HG03439 (cell line): ENCODE data around the gene TMEM117.

ENCODE experiments used
- ATAC-seq: cut with Tn5 transposase; IDR thresholded peaks from one replicate; pipeline ENCODE4 v1.9.1; 2021; ENCODE audit warnings: mild to moderate bottlenecking, moderate library complexity; ENCODE audit not compliant: unreplicated experiment

Gene TMEM117

GRCh38 chr12:44259890-44260289 is 424.0 kb downstream of the TMEM117 start:
- no peak for ATAC-seq

DNA sequence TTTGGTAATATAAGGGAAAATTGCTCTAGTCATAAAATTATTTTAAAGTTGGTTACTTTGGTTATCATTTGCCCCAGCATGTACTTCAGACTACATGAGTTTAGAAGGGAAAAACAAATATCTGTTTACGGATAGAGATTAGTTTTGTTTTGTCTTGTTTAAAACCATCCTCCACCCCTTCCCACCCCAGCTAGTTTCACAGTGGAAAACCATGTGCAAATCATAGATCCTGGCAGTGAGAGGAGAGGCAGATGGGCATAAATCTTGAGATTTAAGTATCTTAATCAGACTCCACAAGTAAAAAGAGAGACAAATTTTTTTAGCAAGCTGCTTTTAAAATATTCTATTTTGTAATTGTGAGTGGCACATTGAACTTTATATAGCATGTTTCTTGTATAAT is 424.7 kb downstream of the TMEM117 start:
- no peak for ATAC-seq

DNA sequence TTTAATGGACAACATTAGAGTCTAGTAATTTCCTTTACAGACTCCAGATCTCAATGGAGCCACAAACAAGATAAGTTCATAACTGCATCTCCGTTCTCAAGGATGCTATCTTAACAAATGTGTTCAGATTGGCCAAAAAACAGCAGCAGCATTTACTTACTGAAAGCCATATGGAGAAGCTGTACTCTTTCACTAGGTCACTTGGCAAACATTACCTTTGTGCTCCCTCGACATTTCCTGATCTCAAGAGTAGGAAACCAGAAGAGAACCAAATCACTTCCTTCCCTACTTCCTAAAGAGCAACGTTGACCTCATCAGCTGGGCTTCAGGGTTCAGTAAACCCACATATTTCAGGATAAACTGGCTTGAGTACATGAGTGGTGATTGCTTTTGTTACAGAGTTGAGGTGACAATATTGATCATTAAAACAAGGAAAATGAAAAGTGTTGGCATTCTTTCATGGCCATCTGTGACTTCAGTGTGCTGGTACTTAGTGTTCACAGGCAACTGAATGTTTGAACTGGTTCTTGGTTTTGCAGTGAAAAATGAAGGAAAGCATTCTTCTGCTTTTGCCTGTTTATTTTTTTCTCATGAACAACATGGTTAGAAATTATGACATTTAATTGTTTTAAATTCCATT is 449.6 kb downstream of the TMEM117 start:
- ATAC-seq, result no peak

DNA sequence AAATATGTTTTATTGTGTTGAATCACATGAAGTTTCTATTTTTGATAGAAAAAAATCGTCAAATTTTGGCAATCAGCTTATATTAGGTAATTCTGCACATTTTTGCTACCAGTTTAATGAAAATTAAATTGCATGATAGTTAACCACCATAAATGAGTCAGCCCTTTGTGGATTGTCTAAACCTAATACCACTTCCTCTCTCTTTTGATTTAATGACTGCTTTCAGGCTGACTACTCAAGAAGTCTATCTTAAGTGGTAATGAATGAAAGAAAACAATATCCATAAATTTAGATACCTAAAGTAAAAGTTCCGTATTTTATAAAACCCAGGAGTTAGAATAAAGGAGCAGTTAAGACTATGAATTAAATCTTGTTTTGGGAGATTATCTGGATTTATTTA is 450.5 kb downstream of the TMEM117 start:
- ATAC-seq, result no peak

GRCh38 chr12:44286821-44287505 is 451.1 kb downstream of the TMEM117 start:
- ATAC-seq, result no peak

- ATAC-seq, result no peak
Observed at GRCh38 chr12:44287545-44287944, 451.7 kb downstream of the TMEM117 start.

- ATAC-seq, result peak; percentile 78
Observed at GRCh38 chr12:44294649-44295048, 458.8 kb downstream of the TMEM117 start.

DNA sequence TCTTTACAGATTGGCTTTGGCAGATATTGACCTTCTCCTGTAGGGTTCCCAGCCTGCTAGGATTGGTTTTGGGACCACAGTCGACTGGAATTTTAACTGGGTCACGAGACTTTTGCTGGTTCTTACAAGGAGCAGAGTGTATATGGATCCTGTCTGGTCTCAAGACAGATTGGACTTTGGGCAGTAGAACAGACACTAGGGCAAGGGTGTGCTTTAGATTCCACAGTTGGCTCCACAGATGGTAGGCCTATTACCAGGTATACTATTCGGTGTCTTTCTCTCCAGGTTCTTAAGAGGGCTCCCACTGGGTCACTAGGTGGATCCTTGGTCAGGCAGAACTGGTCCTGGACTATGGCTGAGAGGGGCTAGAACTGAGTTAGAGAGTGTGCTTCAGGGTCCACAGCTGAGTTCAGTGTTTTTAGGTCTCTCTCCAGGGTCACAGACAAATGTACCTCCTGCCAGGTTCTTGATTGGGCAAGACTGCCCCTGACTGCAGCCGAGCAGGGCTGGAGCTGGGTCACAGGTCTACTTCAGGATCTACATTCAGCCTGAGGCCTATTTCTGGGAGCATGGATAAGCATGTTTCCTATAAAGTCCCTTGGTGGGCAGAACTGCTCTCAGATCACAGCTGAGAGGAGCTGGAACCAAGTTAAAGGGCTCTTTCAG is 460.2 kb downstream of the TMEM117 start:
- no peak for ATAC-seq

DNA sequence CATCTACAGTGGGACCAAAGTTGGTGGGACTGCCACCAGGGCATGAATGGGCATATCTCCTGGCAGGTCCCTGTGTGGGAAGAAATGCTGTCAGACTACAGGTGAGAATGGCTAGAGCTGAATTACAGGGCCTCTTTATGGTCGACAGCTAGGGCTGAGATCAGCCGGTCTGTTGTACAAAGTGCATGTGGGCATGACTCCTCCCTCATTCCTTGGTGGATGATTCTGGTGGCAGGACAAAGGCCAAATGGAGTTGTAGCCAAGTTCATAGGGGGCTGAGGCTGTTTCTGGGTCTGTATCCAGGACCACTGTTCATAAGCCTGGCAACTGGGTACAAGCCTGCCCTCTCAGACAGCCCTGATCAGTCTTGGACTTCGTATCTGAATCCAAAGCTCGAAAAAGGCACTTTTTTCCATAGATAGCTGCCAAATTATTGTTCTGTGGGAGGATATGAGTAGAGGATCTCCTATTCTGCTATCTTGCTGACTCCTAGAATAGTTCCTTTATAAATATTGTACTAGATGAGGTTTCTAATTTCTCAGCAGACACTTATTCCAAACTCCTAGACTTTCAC is 460.8 kb downstream of the TMEM117 start:
- no peak for ATAC-seq

DNA sequence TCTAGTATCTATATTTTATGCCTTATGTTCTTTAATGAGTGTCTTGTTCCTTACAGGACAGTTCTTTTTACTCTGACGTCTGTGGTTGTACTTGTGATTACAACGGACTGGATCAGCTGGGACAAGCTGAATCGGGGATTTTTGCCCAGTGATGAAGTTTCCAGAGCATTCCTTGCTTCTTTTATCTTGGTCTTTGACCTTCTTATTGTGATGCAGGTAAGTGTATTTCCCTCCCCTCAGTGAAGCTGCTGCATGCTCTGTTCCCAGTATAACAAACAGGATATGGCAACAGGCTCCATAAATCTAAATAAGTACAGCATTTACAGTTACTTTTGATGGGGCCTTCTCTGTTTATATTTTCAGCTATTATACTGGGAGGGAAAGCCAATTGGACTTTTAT is 463.6 kb downstream of the TMEM117 start:
- no peak for ATAC-seq

GRCh38 chr12:44307506-44308168 is 471.8 kb downstream of the TMEM117 start:
- ATAC-seq, result peak; percentile 65

- ATAC-seq, result no peak
Observed at GRCh38 chr12:44313188-44313587, 477.3 kb downstream of the TMEM117 start.

DNA sequence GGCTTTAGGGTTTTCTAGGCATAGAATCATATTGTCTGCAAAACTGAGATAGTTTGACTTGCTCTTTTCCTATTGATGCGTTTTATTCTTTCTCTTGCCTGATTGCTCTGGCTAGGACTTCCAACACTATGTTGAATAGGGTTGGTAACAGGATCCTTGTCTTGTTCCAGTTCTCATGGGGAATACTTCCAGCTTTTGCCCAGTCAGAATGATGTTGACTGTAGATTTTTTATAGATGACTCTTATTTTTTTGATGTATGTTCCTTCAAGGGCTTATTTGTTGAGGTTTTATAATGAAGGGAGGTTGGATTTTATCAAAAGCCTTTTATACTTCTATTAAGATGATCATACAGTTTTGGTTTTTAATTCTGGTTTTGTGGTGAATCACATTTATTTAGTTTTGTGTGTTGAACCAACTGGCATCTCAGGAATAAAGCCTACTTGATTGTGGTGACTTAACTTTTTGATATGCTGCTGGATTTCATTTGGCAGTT is 478.2 kb downstream of the TMEM117 start:
- ATAC-seq, result no peak

- ATAC-seq, result peak; percentile 93
Observed at GRCh38 chr12:44317651-44318126, 481.8 kb downstream of the TMEM117 start.

- ATAC-seq, result no peak
Observed at GRCh38 chr12:44331269-44331668, 495.4 kb downstream of the TMEM117 start.

DNA sequence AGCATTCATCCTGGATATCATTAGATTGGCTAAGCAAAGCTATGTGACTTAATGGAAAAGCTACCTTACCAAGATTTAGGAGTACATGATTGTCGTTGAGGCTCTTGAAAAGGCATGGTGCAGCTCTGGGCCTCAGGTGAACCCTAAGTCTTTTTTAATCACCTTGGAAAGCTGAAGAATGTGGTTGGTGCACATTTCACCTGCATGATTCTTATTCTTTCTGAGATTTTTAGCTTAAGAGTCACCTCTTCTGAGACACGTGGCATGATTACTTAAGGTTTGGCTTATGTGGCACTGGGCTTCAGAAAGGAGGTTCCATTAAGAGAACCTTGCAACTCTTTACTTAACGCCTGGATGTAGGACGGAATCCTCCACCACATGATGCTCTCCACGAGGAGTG is 498.5 kb downstream of the TMEM117 start:
- ATAC-seq, result no peak

DNA sequence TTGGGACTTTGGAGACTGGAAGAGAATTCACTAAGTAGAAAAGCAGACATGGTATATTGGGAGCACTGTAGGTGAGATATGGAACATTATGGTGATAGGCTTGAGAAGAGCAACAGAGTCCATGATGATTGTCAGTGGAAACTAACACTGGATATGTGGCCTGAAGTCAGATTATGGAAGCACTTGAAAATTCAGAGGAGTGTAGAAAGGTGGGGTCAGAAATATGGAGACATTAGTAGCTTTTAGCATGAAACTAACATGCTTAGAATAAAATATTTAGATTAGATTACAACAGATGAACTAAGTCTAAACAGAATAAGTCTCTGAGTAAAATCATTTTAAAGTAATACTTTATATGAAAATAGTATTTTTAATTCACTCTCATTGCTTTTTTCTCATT is 499.1 kb downstream of the TMEM117 start:
- no peak for ATAC-seq

- ATAC-seq, result no peak
Observed at GRCh38 chr12:44336577-44336976, 500.7 kb downstream of the TMEM117 start.

- ATAC-seq, result no peak
Observed at GRCh38 chr12:44342371-44342770, 506.5 kb downstream of the TMEM117 start.

- no peak for ATAC-seq
Observed at GRCh38 chr12:44347145-44347544, 511.3 kb downstream of the TMEM117 start.

- ATAC-seq, result no peak
Observed at GRCh38 chr12:44357494-44357893, 521.6 kb downstream of the TMEM117 start.
